SH-SY5Y (cell line): Measurements from ENCODE around the gene OR1I1.

Experiments
- GATA2 ChIP-seq: IDR thresholded peaks from 2 replicates; pipeline ENCODE4 v1.6.1; 2011; ENCODE audit warnings: mild to moderate bottlenecking, low read depth, low read length
- GATA3 ChIP-seq: IDR thresholded peaks from 2 replicates; pipeline ENCODE4 v1.6.1; 2011; ENCODE audit warnings: low read depth, mild to moderate bottlenecking, low read length, moderate library complexity

The OR1I1 gene

GRCh38 chr19:15109768-15110417 is 27.9 kb downstream of the OR1I1 start:
- TF ChIP-seq GATA3 (no peak), GATA2 (no peak)

- TF ChIP-seq GATA3 (no peak), GATA2 (no peak)
Measured at GRCh38 chr19:15110418-15110815, 28.4 kb downstream of the OR1I1 start.

- no peak for TF ChIP-seq GATA3
- no peak for TF ChIP-seq GATA2
Measured at GRCh38 chr19:15111758-15112157, 29.7 kb downstream of the OR1I1 start.

- no peak for TF ChIP-seq GATA3
- TF ChIP-seq GATA2: no peak
Measured at GRCh38 chr19:15112385-15112784, 30.4 kb downstream of the OR1I1 start.

- TF ChIP-seq GATA2 (no peak), GATA3 (no peak)
Measured at GRCh38 chr19:15113245-15114152, 31.5 kb downstream of the OR1I1 start.

GRCh38 chr19:15114153-15114540 is 32.1 kb downstream of the OR1I1 start:
- TF ChIP-seq GATA2: no peak
- no peak for TF ChIP-seq GATA3

GRCh38 chr19:15115080-15115479 is 33.1 kb downstream of the OR1I1 start:
- TF ChIP-seq GATA3 (no peak), GATA2 (no peak)

GRCh38 chr19:15115762-15116615 is 34.0 kb downstream of the OR1I1 start:
- TF ChIP-seq GATA3 (no peak), GATA2 (no peak)

- no peak for TF ChIP-seq GATA3
- no peak for TF ChIP-seq GATA2
Measured at GRCh38 chr19:15116856-15117255, 34.8 kb downstream of the OR1I1 start.

GRCh38 chr19:15118248-15118647 is 36.2 kb downstream of the OR1I1 start:
- no peak for TF ChIP-seq GATA2
- TF ChIP-seq GATA3: no peak

- TF ChIP-seq GATA3: no peak
- no peak for TF ChIP-seq GATA2
Measured at GRCh38 chr19:15118789-15119494, 36.9 kb downstream of the OR1I1 start.

- no peak for TF ChIP-seq GATA2
- no peak for TF ChIP-seq GATA3
Measured at GRCh38 chr19:15120135-15121026, 38.4 kb downstream of the OR1I1 start.

GRCh38 chr19:15122331-15123030 is 40.5 kb downstream of the OR1I1 start:
- TF ChIP-seq GATA3: no peak
- TF ChIP-seq GATA2: no peak
